CD14-positive monocyte (primary cell): Measurements from ENCODE around the gene TYROBP. TPM values are rescaled to one million over a fixed set of nuclear protein-coding genes. Genes with fewer than 3 reads are reported as not detected.
"Not testable (repeated sequence)": the region's sequence is repeated elsewhere in the genome, so short reads cannot be mapped to it uniquely, and the experiment has no call there.

ENCODE experiments used
- DNase-seq, 3 donors: peaks; one replicate each; pipeline ENCODE4 v3.0.0-alpha.2; 2011 to 2022
- H2AFZ ChIP-seq: 2 replicates; pipeline ENCODE4 v1.6.0; 2012; ENCODE audit warnings: mild to moderate bottlenecking, low read depth, low read length, inconsistent platforms; ENCODE audit not compliant: insufficient read depth, poor library complexity, severe bottlenecking
- H3K27ac ChIP-seq, 2 donors: 1 replicate in 1 of 2; 2 replicates in 1 of 2; pipeline ENCODE4 v1.5.1; 2012 to 2013; ENCODE audit warnings: low read length in 2 of 2, control low read depth in 1 of 2, inconsistent platforms in 1 of 2, low read depth in 1 of 2, mild to moderate bottlenecking in 1 of 2
- H3K27me3 ChIP-seq, 2 donors: one replicate each; pipeline versions ENCODE4 v1.6.0 to v1.6.1; 2011 to 2013; ENCODE audit warnings: low read length in 2 of 2; ENCODE audit not compliant: control insufficient read depth in 2 of 2, insufficient read depth in 2 of 2
- H3K36me3 ChIP-seq, 2 donors: replicated peaks in 1 of 2; 1 replicate in 1 of 2; 2 replicates in 1 of 2; pipeline versions ENCODE4 v1.5.1 to v1.6.1; 2012 to 2013; ENCODE audit warnings: low read length in 2 of 2, control low read depth in 1 of 2, inconsistent platforms in 1 of 2, mild to moderate bottlenecking in 1 of 2; ENCODE audit not compliant: insufficient read depth in 2 of 2, control insufficient read depth in 1 of 2
- H3K4me1 ChIP-seq, 2 donors: 1 replicate in 1 of 2; 2 replicates in 1 of 2; pipeline versions ENCODE4 v1.5.1 to v1.6.1; 2012 to 2013; ENCODE audit warnings: low read length in 2 of 2, control low read depth in 1 of 2, inconsistent platforms in 1 of 2, mild to moderate bottlenecking in 1 of 2, moderate library complexity in 1 of 2; ENCODE audit not compliant: insufficient read depth in 2 of 2, control insufficient read depth in 1 of 2
- H3K4me2 ChIP-seq: replicated peaks from 2 replicates; pipeline ENCODE3; 2012; ENCODE audit warnings: low read length, moderate library complexity, mild to moderate bottlenecking; ENCODE audit not compliant: poor library complexity, severe bottlenecking; ENCODE audit errors: extremely low read depth
- H3K4me3 ChIP-seq, 3 experiments: fragments of 200-600 bp in 1 of 3; sonication (generic) in 1 of 3; replicated peaks in 1 of 3; 1 replicate in 2 of 3; 2 replicates in 1 of 3; pipeline ENCODE4 v1.5.1; 2011 to 2013; ENCODE audit warnings: low read length in 3 of 3, mild to moderate bottlenecking in 3 of 3, control low read depth in 2 of 3, low read depth in 2 of 3, inconsistent platforms in 1 of 3, moderate library complexity in 1 of 3
- H3K79me2 ChIP-seq: 2 replicates; pipeline ENCODE4 v1.6.0; 2012; ENCODE audit warnings: mild to moderate bottlenecking, control low read depth, inconsistent platforms, low read length, moderate library complexity; ENCODE audit not compliant: insufficient read depth
- H3K9ac ChIP-seq: 2 replicates; pipeline ENCODE4 v1.6.0; 2017; ENCODE audit warnings: low read length, mild to moderate bottlenecking; ENCODE audit not compliant: insufficient read depth, poor library complexity, severe bottlenecking
- H3K9me3 ChIP-seq, 2 donors: replicated peaks in 1 of 2; 1 replicate in 1 of 2; 2 replicates in 1 of 2; pipeline versions ENCODE4 v1.5.1 to v1.6.1; 2012 to 2013; ENCODE audit warnings: low read length in 2 of 2, control low read depth in 1 of 2; ENCODE audit not compliant: control insufficient read depth in 1 of 2, insufficient read depth in 1 of 2
- H4K20me1 ChIP-seq: 2 replicates; pipeline ENCODE4 v1.6.0; 2012; ENCODE audit warnings: mild to moderate bottlenecking, low read length, control low read depth, moderate library complexity; ENCODE audit not compliant: insufficient read depth
- H3K27ac Mint-ChIP-seq, 7 donors: one replicate each; pipeline ENCODE4 v1.8.0; 2020; ENCODE audit warnings: mild to moderate bottlenecking in 7 of 7, mixed read lengths in 7 of 7, moderate library complexity in 6 of 7, inconsistent platforms in 2 of 7
- H3K27me3 Mint-ChIP-seq, 3 donors: one replicate each; pipeline ENCODE4 v1.8.0; 2021 to 2022; ENCODE audit warnings: low read depth in 3 of 3, mild to moderate bottlenecking in 3 of 3, mixed read lengths in 3 of 3, moderate library complexity in 3 of 3, inconsistent platforms in 1 of 3
- H3K36me3 Mint-ChIP-seq, 2 donors: one replicate each; pipeline ENCODE4 v1.8.0; 2020; ENCODE audit warnings: mixed read lengths in 2 of 2, inconsistent platforms in 1 of 2, mild to moderate bottlenecking in 1 of 2
- H3K4me1 Mint-ChIP-seq: one replicate; pipeline ENCODE4 v1.8.0; 2020; ENCODE audit warnings: mild to moderate bottlenecking, mixed read lengths
- H3K4me3 Mint-ChIP-seq, 2 donors: one replicate each; pipeline ENCODE4 v1.8.0; 2020; ENCODE audit warnings: mild to moderate bottlenecking in 2 of 2, mixed read lengths in 2 of 2, moderate library complexity in 1 of 2
- H3K9me3 Mint-ChIP-seq, 7 donors: one replicate each; pipeline ENCODE4 v1.8.0; 2020 to 2022; ENCODE audit warnings: mixed read lengths in 7 of 7, mild to moderate bottlenecking in 6 of 7, moderate library complexity in 6 of 7, inconsistent platforms in 2 of 7
- WGBS: methylation state at CpG from one replicate; pipeline ENCODE4 v1.1.5; 2013; ENCODE audit warnings: missing lambda C conversion rate; ENCODE audit not compliant: insufficient coverage; 5-methylcytosine and 5-hydroxymethylcytosine counted together
- intact Hi-C, 2 donors: fragments of 100-400 bp; cut with micrococcal nuclease; formaldehyde crosslinking; loops; one replicate each; pipeline versions ENCODE4 v1.15.0 to v1.15.1; 2023
- polyA plus RNA-seq, 3 donors: library from polyadenylated mRNA; depleted of rRNA in 1 of 3; unstranded in 2 of 3; stranded (reverse) in 1 of 3; fragments of 300-500 nt in 2 of 3; fragments of >200 nt in 1 of 3; fragmentation: Illumina TruSeq in 2 of 3; gene quantifications; 1 replicate in 2 of 3; 2 replicates in 1 of 3; pipeline ENCODE4 v1.2.3, GENCODE V29; 2012 to 2021
- TF ChIP-seq, protein P1 (sequence below): fragments of 200-600 bp; IDR thresholded peaks from one replicate; pipeline ENCODE4 v1.8.0; 2022; ENCODE audit warnings: antibody characterized with exemption, mild to moderate bottlenecking

TYROBP gene
- polyA plus RNA-seq, 3 donors: 3,224 to 6,141 (median 5,182) TPM

DNA sequence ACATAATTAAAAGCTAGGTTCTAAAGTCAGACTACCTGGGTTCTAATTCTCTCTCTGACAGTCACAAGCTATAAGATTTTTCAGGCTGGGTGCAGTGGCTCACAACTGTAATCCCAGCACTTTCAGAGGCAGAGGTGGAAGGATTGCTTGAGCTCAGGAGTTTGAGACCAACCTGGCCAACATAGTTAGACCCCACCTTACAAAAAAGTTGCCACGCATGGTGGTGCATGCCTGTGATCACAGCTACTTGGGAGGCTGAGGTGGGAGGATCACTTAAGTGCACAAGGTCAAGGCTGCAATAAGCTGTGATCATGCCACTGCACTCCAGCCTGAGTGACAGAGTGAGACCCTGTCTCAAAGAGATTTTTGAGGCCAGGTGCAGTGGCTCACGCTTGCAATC, 13.8 kb downstream of the TYROBP start:
- Histone ChIP-seq H4K20me1 (peaks cover 97% of the 10 kb centered on the region), H2AFZ (no peak overlapping the region), H3K4me2 (no peak overlapping the region), H3K27ac (no peak overlapping the region), H3K4me1 (peaks cover 14 to 25% of the 10 kb centered on the region in 2 donors), H3K79me2 (peaks cover 72% of the 10 kb centered on the region), H3K36me3 (peaks cover 75 to 88% of the 10 kb centered on the region in 2 donors), H3K9ac (no peak overlapping the region), H3K9me3 (no peaks in the 10 kb centered on the region), H3K4me3 (no peak overlapping the region), H3K27me3 (no peaks in the 10 kb centered on the region)
- no peak for DNase-seq
- peak overlapping the region in 2 of 7 donors; percentile 10 to 40 for H3K27ac Mint-ChIP-seq
- H3K36me3 Mint-ChIP-seq: peaks cover 75 to 87% of the 10 kb centered on the region in 2 donors
- H3K4me1 Mint-ChIP-seq: peaks cover 20% of the 10 kb centered on the region
- TF ChIP-seq, protein P1, sequence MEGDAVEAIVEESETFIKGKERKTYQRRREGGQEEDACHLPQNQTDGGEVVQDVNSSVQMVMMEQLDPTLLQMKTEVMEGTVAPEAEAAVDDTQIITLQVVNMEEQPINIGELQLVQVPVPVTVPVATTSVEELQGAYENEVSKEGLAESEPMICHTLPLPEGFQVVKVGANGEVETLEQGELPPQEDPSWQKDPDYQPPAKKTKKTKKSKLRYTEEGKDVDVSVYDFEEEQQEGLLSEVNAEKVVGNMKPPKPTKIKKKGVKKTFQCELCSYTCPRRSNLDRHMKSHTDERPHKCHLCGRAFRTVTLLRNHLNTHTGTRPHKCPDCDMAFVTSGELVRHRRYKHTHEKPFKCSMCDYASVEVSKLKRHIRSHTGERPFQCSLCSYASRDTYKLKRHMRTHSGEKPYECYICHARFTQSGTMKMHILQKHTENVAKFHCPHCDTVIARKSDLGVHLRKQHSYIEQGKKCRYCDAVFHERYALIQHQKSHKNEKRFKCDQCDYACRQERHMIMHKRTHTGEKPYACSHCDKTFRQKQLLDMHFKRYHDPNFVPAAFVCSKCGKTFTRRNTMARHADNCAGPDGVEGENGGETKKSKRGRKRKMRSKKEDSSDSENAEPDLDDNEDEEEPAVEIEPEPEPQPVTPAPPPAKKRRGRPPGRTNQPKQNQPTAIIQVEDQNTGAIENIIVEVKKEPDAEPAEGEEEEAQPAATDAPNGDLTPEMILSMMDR: no peak
- no peak overlapping the region for H3K4me3 Mint-ChIP-seq
- WGBS: 86% methylated on average over 1 of the region's 2 CpGs
- H3K27me3 Mint-ChIP-seq: peaks cover 0 to 1% (median 0%) of the 10 kb centered on the region in 3 donors
- intact Hi-C loops: no loop called here
- H3K9me3 Mint-ChIP-seq: peaks cover 0 to 2% (median 0%) of the 10 kb centered on the region in 7 donors

DNA sequence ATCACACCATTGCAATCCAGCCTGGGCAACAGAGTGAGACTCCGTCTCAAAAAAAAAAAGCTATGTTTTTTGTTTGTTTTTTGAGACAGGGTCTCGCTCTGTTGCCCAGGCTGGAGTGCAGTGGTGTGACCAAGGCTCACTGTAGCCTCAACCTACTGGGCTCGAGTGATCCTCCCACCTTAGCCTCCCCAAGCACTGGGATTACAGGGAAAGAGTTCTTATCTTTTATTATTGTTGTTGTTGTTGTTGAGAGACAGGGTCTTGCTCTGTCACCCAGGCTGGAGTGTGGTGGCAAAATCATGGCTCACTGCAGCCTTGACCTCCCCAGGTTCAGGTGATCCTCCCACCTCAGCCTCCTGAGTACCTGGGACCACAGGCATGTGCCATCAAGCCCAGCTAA, 16.3 kb downstream of the TYROBP start:
- peaks cover 80 to 96% of the 10 kb centered on the region in 2 donors for H3K36me3 Mint-ChIP-seq
- H3K9me3 ChIP-seq, H3K9me3 Mint-ChIP-seq, H3K4me2 ChIP-seq, H3K27me3 ChIP-seq, DNase-seq, H3K4me1 Mint-ChIP-seq, H3K4me3 Mint-ChIP-seq, H3K27me3 Mint-ChIP-seq, H3K4me1 ChIP-seq, H3K9ac ChIP-seq, H3K4me3 ChIP-seq, intact Hi-C loops, H2AFZ ChIP-seq, H3K27ac ChIP-seq: not testable (repeated sequence)
- peak overlapping the region in 1 of 7 donors; percentile 45 for H3K27ac Mint-ChIP-seq
- peaks cover 97% of the 10 kb centered on the region for H4K20me1 ChIP-seq
- 100% methylated on average over 1 of the region's 3 CpGs for WGBS
- peaks cover 47% of the 10 kb centered on the region for H3K79me2 ChIP-seq
- peaks cover 85 to 99% of the 10 kb centered on the region in 2 donors for H3K36me3 ChIP-seq
